HG03432 (cell line): ENCODE measurements around the gene NLGN1.
"Not testable (repeated sequence)": the region's sequence is repeated elsewhere in the genome, so short reads cannot be mapped to it uniquely, and the experiment has no call there.

Experiments
- ATAC-seq: cut with Tn5 transposase; IDR thresholded peaks from one replicate; pipeline ENCODE4 v1.9.1; 2021; ENCODE audit warnings: mild to moderate bottlenecking, moderate library complexity; ENCODE audit not compliant: unreplicated experiment

NLGN1 gene

GRCh38 chr3:174202116-174202515 lies 804.6 kb downstream of the NLGN1 start:
- ATAC-seq, result no peak

DNA sequence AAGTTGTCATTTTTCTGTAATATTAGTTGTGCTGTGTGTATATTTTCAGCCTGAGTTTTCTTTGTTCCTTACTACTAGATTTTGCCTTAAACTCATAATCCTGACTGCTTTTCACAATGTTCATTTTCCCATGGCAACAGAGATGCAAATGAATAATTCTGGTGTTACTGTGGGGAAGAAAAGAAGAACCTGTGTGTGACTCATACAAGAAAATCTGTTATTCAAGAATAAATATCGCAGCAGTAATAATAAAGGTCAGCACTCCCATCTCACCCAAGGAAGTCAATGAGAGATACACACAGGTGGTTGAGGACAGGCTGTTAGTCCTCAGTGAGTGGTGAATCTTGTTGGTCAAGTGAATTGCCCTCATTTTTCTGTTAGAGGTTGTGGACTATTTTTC lies 805.0 kb downstream of the NLGN1 start:
- ATAC-seq, result no peak

- ATAC-seq, result no peak
Measured at GRCh38 chr3:174204765-174205164, 807.2 kb downstream of the NLGN1 start.

- ATAC-seq, result no peak
Measured at GRCh38 chr3:174206607-174207192, 809.2 kb downstream of the NLGN1 start.

- ATAC-seq, result no peak
Measured at GRCh38 chr3:174208161-174208560, 810.6 kb downstream of the NLGN1 start.

DNA sequence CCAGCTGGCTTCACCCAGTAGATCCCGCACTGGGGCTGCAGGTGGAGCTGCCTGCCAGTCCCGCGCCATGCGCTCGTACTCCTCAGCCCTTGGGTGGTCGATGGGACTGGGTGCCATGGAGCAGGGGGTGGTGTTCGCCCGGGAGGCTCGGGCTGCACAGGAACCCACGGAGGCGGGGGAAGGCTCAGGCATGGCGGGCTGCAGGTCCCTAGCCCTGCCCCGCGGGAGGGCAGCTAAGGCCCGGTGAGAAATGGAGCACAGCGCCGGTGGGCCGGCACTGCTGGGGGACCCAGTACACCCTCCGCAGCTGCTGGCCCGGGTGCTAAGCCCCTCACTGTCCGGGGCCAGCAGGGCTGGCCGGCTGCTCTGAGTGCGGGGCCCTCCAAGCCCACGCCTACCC lies 814.4 kb downstream of the NLGN1 start:
- ATAC-seq, result not testable (repeated sequence)

DNA sequence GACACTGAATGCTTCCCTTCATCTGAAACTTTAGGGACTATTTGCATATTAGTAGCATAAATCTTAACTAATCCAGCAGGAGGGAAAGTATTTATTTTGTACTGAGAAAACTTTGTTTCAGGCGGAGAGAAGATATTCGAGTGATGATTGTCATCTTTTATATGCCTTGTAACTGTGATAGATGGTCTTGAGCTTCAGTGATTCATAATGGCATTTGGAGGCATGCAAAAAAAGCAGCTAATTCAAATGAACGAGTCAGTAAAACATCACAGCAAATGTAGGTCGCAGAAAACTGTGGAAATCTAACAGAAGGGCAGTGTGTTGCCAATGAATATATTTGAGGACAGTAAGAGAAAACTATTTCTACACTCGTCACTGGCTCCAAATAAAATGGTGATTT lies 817.9 kb downstream of the NLGN1 start:
- ATAC-seq, result no peak

DNA sequence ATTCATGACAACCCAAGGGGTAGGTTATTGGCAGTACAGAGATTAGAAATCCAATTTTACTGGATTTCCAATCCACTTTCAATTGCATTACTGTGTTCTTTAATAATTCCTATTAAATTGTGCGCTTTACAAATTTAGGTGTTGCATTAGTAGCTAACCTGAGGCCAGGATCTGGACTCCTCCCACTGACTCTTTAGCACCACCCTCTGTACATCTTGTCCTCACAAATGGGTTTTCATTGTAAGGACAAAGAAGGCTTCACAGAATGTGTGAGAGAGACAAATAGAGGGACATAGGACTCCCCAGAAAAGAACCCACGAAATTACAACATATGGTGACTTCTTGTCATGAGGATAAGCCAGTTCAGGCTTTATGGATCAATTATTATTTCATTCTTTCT lies 818.5 kb downstream of the NLGN1 start:
- ATAC-seq, result no peak

GRCh38 chr3:174216946-174217718 lies 819.6 kb downstream of the NLGN1 start:
- ATAC-seq, result no peak

DNA sequence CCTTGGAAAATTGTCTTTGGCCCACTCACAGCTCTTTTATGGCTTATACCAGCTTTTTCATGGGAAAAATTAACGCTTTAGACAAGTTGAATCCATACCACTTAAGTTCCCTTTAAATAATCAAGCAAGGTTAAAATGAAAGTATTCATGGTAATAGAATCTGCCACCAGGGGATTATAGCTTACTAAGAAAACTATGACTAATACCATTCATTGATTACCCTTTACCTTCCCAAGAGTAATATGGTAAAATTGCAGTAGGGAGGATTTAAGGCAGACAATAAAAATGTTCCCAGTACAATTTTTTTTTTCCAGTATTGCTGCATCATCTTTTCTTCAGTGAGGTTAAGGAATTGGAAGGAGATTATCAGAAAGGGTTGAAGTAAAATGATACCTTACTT lies 820.5 kb downstream of the NLGN1 start:
- ATAC-seq, result no peak

GRCh38 chr3:174219738-174220137 lies 822.2 kb downstream of the NLGN1 start:
- no peak for ATAC-seq

DNA sequence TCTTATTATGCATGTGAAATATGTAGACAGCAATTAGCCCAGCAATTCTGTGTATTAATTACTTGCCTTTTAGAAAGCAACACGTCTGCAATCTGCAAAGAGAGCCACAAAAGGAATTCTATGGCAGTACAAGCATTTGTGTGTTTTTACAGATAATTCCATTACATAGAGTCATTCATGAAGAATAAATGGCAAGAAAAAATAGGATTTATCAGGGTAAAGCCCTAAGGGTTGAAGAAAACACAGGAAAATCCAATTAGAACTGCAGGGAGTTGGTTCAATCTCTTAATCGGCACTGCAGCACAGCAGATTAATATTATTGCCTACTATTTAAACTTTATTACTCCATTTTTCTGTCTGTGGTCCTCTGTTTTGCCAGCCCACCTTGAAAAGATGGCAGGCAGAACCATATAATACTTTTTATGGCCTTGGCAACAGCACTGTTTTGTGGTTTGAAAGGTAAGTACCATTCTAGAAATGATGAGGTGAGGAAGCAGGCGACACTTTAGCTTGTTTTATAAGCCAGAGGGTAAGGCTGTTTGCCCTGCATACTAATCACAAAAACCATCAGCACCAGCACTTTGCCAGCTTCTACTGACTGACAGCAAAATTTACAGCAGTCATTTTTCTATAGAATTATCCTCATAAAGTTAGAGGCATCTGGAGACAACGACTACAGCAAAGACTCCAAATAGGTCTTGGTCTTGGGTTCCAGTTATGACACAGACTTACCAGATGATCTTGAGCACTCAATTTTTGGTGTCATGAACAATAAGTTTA lies 823.4 kb downstream of the NLGN1 start:
- ATAC-seq, result no peak

- no peak for ATAC-seq
Measured at GRCh38 chr3:174223042-174223441, 825.5 kb downstream of the NLGN1 start.

- ATAC-seq, result no peak
Measured at GRCh38 chr3:174223626-174224025, 826.1 kb downstream of the NLGN1 start.

GRCh38 chr3:174229916-174230315 lies 832.4 kb downstream of the NLGN1 start:
- ATAC-seq, result no peak

DNA sequence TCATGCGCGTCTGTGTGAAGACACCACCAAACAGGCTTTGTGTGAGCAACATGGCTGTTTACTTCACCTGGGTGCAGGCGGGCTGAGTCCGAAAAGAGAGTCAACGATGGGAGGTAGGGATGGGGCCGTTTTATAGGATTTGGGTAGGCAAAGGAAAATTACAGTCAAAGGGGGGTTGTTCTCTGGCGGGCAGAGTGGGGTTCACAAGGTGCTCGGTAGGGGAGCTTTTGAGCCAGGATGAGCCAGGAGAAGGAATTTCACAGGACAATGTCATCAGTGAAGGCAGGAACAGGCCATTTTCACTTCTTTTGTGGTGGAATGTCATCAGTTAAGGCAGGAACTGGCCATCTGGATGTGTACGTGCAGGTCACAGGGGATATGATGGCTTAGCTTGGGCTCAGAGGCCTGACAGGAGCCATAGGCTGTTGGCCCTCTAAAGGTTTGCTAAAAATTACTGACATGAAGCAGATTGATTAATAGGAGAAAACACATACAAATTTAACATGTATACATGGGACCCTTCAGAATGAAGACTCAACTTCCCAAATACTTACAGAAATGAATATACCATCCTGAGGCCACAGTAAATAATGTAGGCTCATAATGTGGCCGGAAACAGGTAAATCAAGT lies 834.6 kb downstream of the NLGN1 start:
- not testable (repeated sequence) for ATAC-seq

GRCh38 chr3:174232658-174233429 lies 835.3 kb downstream of the NLGN1 start:
- no peak for ATAC-seq

DNA sequence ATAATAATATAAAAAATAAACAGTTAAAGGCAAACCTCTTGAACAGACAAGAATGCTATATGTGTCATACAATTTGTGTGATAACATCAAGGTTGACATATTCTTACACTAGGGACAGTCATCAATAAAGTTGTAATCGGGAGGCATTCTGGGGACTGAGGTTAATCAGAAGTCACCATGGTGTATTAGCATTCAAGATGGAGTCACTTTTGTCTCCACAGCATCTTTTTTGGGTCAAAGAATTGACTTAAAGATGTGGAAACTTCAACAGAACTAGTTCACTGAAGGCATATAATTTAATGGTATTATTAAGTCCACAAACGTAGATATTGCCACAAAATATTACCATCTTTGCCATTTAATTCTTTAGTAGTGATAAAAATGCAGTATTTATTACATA lies 836.0 kb downstream of the NLGN1 start:
- no peak for ATAC-seq

- ATAC-seq, result no peak
Measured at GRCh38 chr3:174242311-174243041, 844.9 kb downstream of the NLGN1 start.

GRCh38 chr3:174243171-174243570 lies 845.6 kb downstream of the NLGN1 start:
- no peak for ATAC-seq
